Measurements from ENCODE around the gene AP3B1.

The AP3B1 gene

GRCh38 chr5:78006449-78006848, 288.0 kb downstream of the AP3B1 start:
- no peaks in the 10 kb centered on the region for H3K9me3 ChIP-seq (ENCODE audit: control insufficient read depth, insufficient read depth, low read depth, low read length)
- no peaks in the 10 kb centered on the region for H3K36me3 ChIP-seq (ENCODE audit: control insufficient read depth, insufficient read depth, low read length)
- 0 out of 2 replicates have a peak, but pooled peaks cover 4% of the 10 kb centered on the region for H3K4me1 ChIP-seq (ENCODE audit: control insufficient read depth, insufficient read depth, low read length)
- H3K4me3 ChIP-seq (ENCODE audit: low read depth, low read length): no peak overlapping the region
- H3K27ac ChIP-seq (ENCODE audit: low read depth, low read length): no peak overlapping the region
- no peaks in the 10 kb centered on the region for H3K27me3 ChIP-seq (ENCODE audit: control insufficient read depth, insufficient read depth, low read length)
- H3K9ac ChIP-seq (ENCODE audit: low read length): no peak overlapping the region

- no peaks in the 10 kb centered on the region for H3K27me3 ChIP-seq (ENCODE audit: control insufficient read depth, insufficient read depth, low read length)
- H3K4me1 ChIP-seq (ENCODE audit: control insufficient read depth, insufficient read depth, low read length): 0 out of 2 replicates have a peak, but pooled peaks cover 4% of the 10 kb centered on the region
- no peak overlapping the region for H3K4me3 ChIP-seq (ENCODE audit: low read depth, low read length)
- H3K27ac ChIP-seq (ENCODE audit: low read depth, low read length): no peak overlapping the region
- H3K36me3 ChIP-seq (ENCODE audit: control insufficient read depth, insufficient read depth, low read length): no peaks in the 10 kb centered on the region
- no peaks in the 10 kb centered on the region for H3K9me3 ChIP-seq (ENCODE audit: control insufficient read depth, insufficient read depth, low read depth, low read length)
- H3K9ac ChIP-seq (ENCODE audit: low read length): no peak overlapping the region
Observed at GRCh38 chr5:78005021-78005785, 289.3 kb downstream of the AP3B1 start.

GRCh38 chr5:78004559-78004958, 289.9 kb downstream of the AP3B1 start:
- no peak overlapping the region for H3K9ac ChIP-seq (ENCODE audit: low read length)
- H3K4me1 ChIP-seq (ENCODE audit: control insufficient read depth, insufficient read depth, low read length): 0 out of 2 replicates have a peak, but pooled peaks cover 4% of the 10 kb centered on the region
- H3K4me3 ChIP-seq (ENCODE audit: low read depth, low read length): no peak overlapping the region
- no peaks in the 10 kb centered on the region for H3K9me3 ChIP-seq (ENCODE audit: control insufficient read depth, insufficient read depth, low read depth, low read length)
- no peaks in the 10 kb centered on the region for H3K36me3 ChIP-seq (ENCODE audit: control insufficient read depth, insufficient read depth, low read length)
- H3K27ac ChIP-seq (ENCODE audit: low read depth, low read length): no peak overlapping the region
- H3K27me3 ChIP-seq (ENCODE audit: control insufficient read depth, insufficient read depth, low read length): no peaks in the 10 kb centered on the region

- no peak overlapping the region for H3K4me3 ChIP-seq (ENCODE audit: low read depth, low read length)
- H3K27ac ChIP-seq (ENCODE audit: low read depth, low read length): no peak overlapping the region
- H3K9me3 ChIP-seq (ENCODE audit: control insufficient read depth, insufficient read depth, low read depth, low read length): no peaks in the 10 kb centered on the region
- H3K36me3 ChIP-seq (ENCODE audit: control insufficient read depth, insufficient read depth, low read length): no peaks in the 10 kb centered on the region
- no peaks in the 10 kb centered on the region for H3K27me3 ChIP-seq (ENCODE audit: control insufficient read depth, insufficient read depth, low read length)
- H3K4me1 ChIP-seq (ENCODE audit: control insufficient read depth, insufficient read depth, low read length): 0 out of 2 replicates have a peak, but pooled peaks cover 4% of the 10 kb centered on the region
- no peak overlapping the region for H3K9ac ChIP-seq (ENCODE audit: low read length)
Observed at GRCh38 chr5:78003919-78004318, 290.6 kb downstream of the AP3B1 start.

- no peaks in the 10 kb centered on the region for H3K27me3 ChIP-seq (ENCODE audit: control insufficient read depth, insufficient read depth, low read length)
- no peak overlapping the region for H3K27ac ChIP-seq (ENCODE audit: low read depth, low read length)
- 0 out of 2 replicates have a peak, but pooled peaks cover 4% of the 10 kb centered on the region for H3K4me1 ChIP-seq (ENCODE audit: control insufficient read depth, insufficient read depth, low read length)
- no peak overlapping the region for H3K9ac ChIP-seq (ENCODE audit: low read length)
- H3K4me3 ChIP-seq (ENCODE audit: low read depth, low read length): no peak overlapping the region
- H3K9me3 ChIP-seq (ENCODE audit: control insufficient read depth, insufficient read depth, low read depth, low read length): no peaks in the 10 kb centered on the region
- H3K36me3 ChIP-seq (ENCODE audit: control insufficient read depth, insufficient read depth, low read length): no peaks in the 10 kb centered on the region
Observed at GRCh38 chr5:78003450-78003849, 291.0 kb downstream of the AP3B1 start.

- Histone ChIP-seq H3K4me1 (ENCODE audit: control insufficient read depth, insufficient read depth, low read length) (0 out of 2 replicates have a peak, but pooled peaks cover 4% of the 10 kb centered on the region), H3K9ac (ENCODE audit: low read length) (no peak overlapping the region), H3K4me3 (ENCODE audit: low read depth, low read length) (no peak overlapping the region), H3K27ac (ENCODE audit: low read depth, low read length) (no peak overlapping the region), H3K9me3 (ENCODE audit: control insufficient read depth, insufficient read depth, low read depth, low read length) (no peaks in the 10 kb centered on the region), H3K27me3 (ENCODE audit: control insufficient read depth, insufficient read depth, low read length) (no peaks in the 10 kb centered on the region), H3K36me3 (ENCODE audit: control insufficient read depth, insufficient read depth, low read length) (no peaks in the 10 kb centered on the region)
Observed at GRCh38 chr5:78002690-78003089, 291.8 kb downstream of the AP3B1 start.

- H3K4me1 ChIP-seq (ENCODE audit: control insufficient read depth, insufficient read depth, low read length): 0 out of 2 replicates have a peak, but pooled peaks cover 4% of the 10 kb centered on the region
- H3K27me3 ChIP-seq (ENCODE audit: control insufficient read depth, insufficient read depth, low read length): no peaks in the 10 kb centered on the region; the same call in 1 of the 2 replicates
- H3K4me3 ChIP-seq (ENCODE audit: low read depth, low read length): no peak overlapping the region
- no peak overlapping the region for H3K27ac ChIP-seq (ENCODE audit: low read depth, low read length)
- H3K9me3 ChIP-seq (ENCODE audit: control insufficient read depth, insufficient read depth, low read depth, low read length): no peaks in the 10 kb centered on the region
- H3K36me3 ChIP-seq (ENCODE audit: control insufficient read depth, insufficient read depth, low read length): no peaks in the 10 kb centered on the region
- no peak overlapping the region for H3K9ac ChIP-seq (ENCODE audit: low read length)
Observed at GRCh38 chr5:78001197-78001596, 293.3 kb downstream of the AP3B1 start.

GRCh38 chr5:78000191-78000590, 294.3 kb downstream of the AP3B1 start:
- H3K4me3 ChIP-seq (ENCODE audit: low read depth, low read length): no peak overlapping the region
- peaks cover 9% of the 10 kb centered on the region; the same call in 1 of the 2 replicates for H3K27me3 ChIP-seq (ENCODE audit: control insufficient read depth, insufficient read depth, low read length)
- no peak overlapping the region for H3K27ac ChIP-seq (ENCODE audit: low read depth, low read length)
- no peaks in the 10 kb centered on the region for H3K36me3 ChIP-seq (ENCODE audit: control insufficient read depth, insufficient read depth, low read length)
- H3K4me1 ChIP-seq (ENCODE audit: control insufficient read depth, insufficient read depth, low read length): 0 out of 2 replicates have a peak, but pooled peaks cover 4% of the 10 kb centered on the region
- no peaks in the 10 kb centered on the region for H3K9me3 ChIP-seq (ENCODE audit: control insufficient read depth, insufficient read depth, low read depth, low read length)
- no peak overlapping the region for H3K9ac ChIP-seq (ENCODE audit: low read length)

- Histone ChIP-seq H3K4me3 (ENCODE audit: low read depth, low read length) (no peak overlapping the region), H3K27ac (ENCODE audit: low read depth, low read length) (no peak overlapping the region), H3K27me3 (ENCODE audit: control insufficient read depth, insufficient read depth, low read length) (peaks cover 17% of the 10 kb centered on the region; the same call in 1 of the 2 replicates), H3K9me3 (ENCODE audit: control insufficient read depth, insufficient read depth, low read depth, low read length) (no peaks in the 10 kb centered on the region), H3K4me1 (ENCODE audit: control insufficient read depth, insufficient read depth, low read length) (0 out of 2 replicates have a peak, but pooled peaks cover 4% of the 10 kb centered on the region), H3K36me3 (ENCODE audit: control insufficient read depth, insufficient read depth, low read length) (no peaks in the 10 kb centered on the region), H3K9ac (ENCODE audit: low read length) (no peak overlapping the region)
Observed at GRCh38 chr5:77999399-77999798, 295.1 kb downstream of the AP3B1 start.

- Histone ChIP-seq H3K27ac (ENCODE audit: low read depth, low read length) (no peak overlapping the region), H3K9me3 (ENCODE audit: control insufficient read depth, insufficient read depth, low read depth, low read length) (no peaks in the 10 kb centered on the region), H3K4me1 (ENCODE audit: control insufficient read depth, insufficient read depth, low read length) (peaks cover 15% of the 10 kb centered on the region), H3K36me3 (ENCODE audit: control insufficient read depth, insufficient read depth, low read length) (no peaks in the 10 kb centered on the region), H3K9ac (ENCODE audit: low read length) (no peak overlapping the region), H3K27me3 (ENCODE audit: control insufficient read depth, insufficient read depth, low read length) (peaks cover 30% of the 10 kb centered on the region), H3K4me3 (ENCODE audit: low read depth, low read length) (no peak overlapping the region)
Observed at GRCh38 chr5:77996943-77997342, 297.6 kb downstream of the AP3B1 start.

GRCh38 chr5:77995793-77996409, 298.6 kb downstream of the AP3B1 start:
- H3K9ac ChIP-seq (ENCODE audit: low read length): no peak overlapping the region
- no peak overlapping the region for H3K4me3 ChIP-seq (ENCODE audit: low read depth, low read length)
- H3K27ac ChIP-seq (ENCODE audit: low read depth, low read length): no peak overlapping the region
- peaks cover 21% of the 10 kb centered on the region for H3K4me1 ChIP-seq (ENCODE audit: control insufficient read depth, insufficient read depth, low read length)
- H3K27me3 ChIP-seq (ENCODE audit: control insufficient read depth, insufficient read depth, low read length): peaks cover 30% of the 10 kb centered on the region
- no peaks in the 10 kb centered on the region for H3K9me3 ChIP-seq (ENCODE audit: control insufficient read depth, insufficient read depth, low read depth, low read length)
- no peaks in the 10 kb centered on the region for H3K36me3 ChIP-seq (ENCODE audit: control insufficient read depth, insufficient read depth, low read length)
